OCI-LY7 (cell line): ENCODE data around the gene C8B. TPM values are rescaled to one million over a fixed set of nuclear protein-coding genes. Genes with fewer than 3 reads are reported as not detected.

Experiments
- BruUV-seq: library from RNA; stranded (reverse); fragments of 400-500 nt; replicated peaks from 2 replicates; lab custom pipeline; 2021; lab: Mats Ljungman, UMichigan
- CTCF ChIA-PET: fragments of 300-600 bp; sonication (Branson Sonifier 250); formaldehyde crosslinking; loops from one replicate; lab custom pipeline; 2022; ENCODE audit warnings: antibody characterized with exemption; ENCODE audit not compliant: unreplicated experiment; lab: Charles Lee
- POLR2A ChIA-PET: fragments of 300-600 bp; sonication (Branson Sonifier 250); formaldehyde crosslinking; loops from one replicate; lab custom pipeline; 2022; ENCODE audit warnings: antibody characterized with exemption; lab: Charles Lee
- DNase-seq: peaks from one replicate; pipeline ENCODE4 v3.0.0-alpha.2; 2015; ENCODE audit warnings: low spot score
- H2AFZ ChIP-seq: fragments of 200-600 bp; sonication (generic), shearing (Covaris generic); 2 replicates; pipeline ENCODE4 v1.6.1; 2014; ENCODE audit warnings: mild to moderate bottlenecking, antibody characterized with exemption, low read length, moderate library complexity
- H3K27ac ChIP-seq: fragments of 200-600 bp; sonication (generic); 2 replicates; pipeline ENCODE4 v1.5.1; 2014; ENCODE audit warnings: mixed run types, low read depth, mild to moderate bottlenecking, moderate library complexity, low read length, inconsistent platforms; ENCODE audit not compliant: poor library complexity, severe bottlenecking
- H3K36me3 ChIP-seq: fragments of 200-600 bp; sonication (generic); 2 replicates; pipeline ENCODE4 v1.6.1; 2014; ENCODE audit warnings: mild to moderate bottlenecking, antibody characterized with exemption, low read length, moderate library complexity, mixed read lengths; ENCODE audit not compliant: insufficient read depth
- H3K4me1 ChIP-seq: fragments of 200-600 bp; sonication (generic); 2 replicates; pipeline ENCODE4 v1.5.1; 2014; ENCODE audit warnings: mild to moderate bottlenecking, low read length; ENCODE audit not compliant: insufficient read depth, poor library complexity, severe bottlenecking
- H3K4me2 ChIP-seq: fragments of 200-600 bp; sonication (generic); 2 replicates; pipeline ENCODE4 v1.6.1; 2014; ENCODE audit warnings: mild to moderate bottlenecking, low read length
- H3K4me3 ChIP-seq: fragments of 200-600 bp; sonication (generic); 2 replicates; pipeline ENCODE4 v1.5.1; 2014; ENCODE audit warnings: mild to moderate bottlenecking, low read depth, low read length; ENCODE audit not compliant: poor library complexity, severe bottlenecking
- H3K79me2 ChIP-seq: fragments of 200-600 bp; sonication (generic); 2 replicates; pipeline ENCODE4 v1.6.1; 2016; ENCODE audit warnings: low read depth, mild to moderate bottlenecking, low read length, moderate library complexity, mixed read lengths; ENCODE audit not compliant: insufficient read depth
- H3K9me2 ChIP-seq: fragments of 200-600 bp; sonication (generic); 2 replicates; pipeline ENCODE4 v1.6.1; 2016; ENCODE audit warnings: mild to moderate bottlenecking, low read length, mixed read lengths; ENCODE audit not compliant: insufficient read depth
- H3K9me3 ChIP-seq: fragments of 200-600 bp; sonication (generic); 2 replicates; pipeline ENCODE4 v1.6.1; 2014; ENCODE audit warnings: mild to moderate bottlenecking, mixed run types, low read length, mixed read lengths
- H4K20me1 ChIP-seq: fragments of 200-600 bp; sonication (generic); 2 replicates; pipeline ENCODE4 v1.6.1; 2014; ENCODE audit warnings: mild to moderate bottlenecking, antibody characterized with exemption, low read length, moderate library complexity, mixed read lengths; ENCODE audit not compliant: insufficient read depth
- CTCF ChIP-seq: fragments of 200-600 bp; sonication (generic); conservative IDR thresholded peaks from 2 replicates; pipeline ENCODE4 v1.5.1; 2014; ENCODE audit warnings: mild to moderate bottlenecking, antibody characterized with exemption, low read length, moderate library complexity, mixed read lengths
- EZH2phosphoT487 ChIP-seq: fragments of 200-600 bp; sonication (generic); IDR thresholded peaks from 2 replicates; pipeline ENCODE4 v1.6.1; 2018; ENCODE audit warnings: low read depth, borderline replicate concordance, mild to moderate bottlenecking, mixed run types, antibody characterized with exemption, low read length, moderate library complexity, mixed read lengths
- intact Hi-C: fragments of 100-400 bp; cut with micrococcal nuclease; formaldehyde crosslinking; loops from one replicate; pipeline ENCODE4 v1.10.0; 2022; ENCODE audit not compliant: unreplicated experiment
- total RNA-seq, 2 experiments: library from RNA; depleted of rRNA in 1 of 2; stranded (reverse); fragments of >200 nt in 1 of 2; shearing (Covaris generic) in 1 of 2; gene quantifications; 2 replicates each; pipeline ENCODE4 v1.2.3, GENCODE V29; 2014 to 2022

C8B gene
- total RNA-seq, 2 experiments from 2014 or later = not detected

- DNase-seq = no peak
- H3K79me2 ChIP-seq = no peaks in the 10 kb centered on the region
- CTCF ChIA-PET = no interaction called here
- no peaks in the 10 kb centered on the region for H3K9me2 ChIP-seq
- no peaks in the 10 kb centered on the region for H3K9me3 ChIP-seq
- no peaks in the 10 kb centered on the region for H3K36me3 ChIP-seq
- H3K27ac ChIP-seq = no peak overlapping the region
- BruUV-seq = no TSS peak
- H3K4me1 ChIP-seq = no peaks in the 10 kb centered on the region
- POLR2A ChIA-PET = no interaction called here
- intact Hi-C loops = no loop called here
- H3K4me2 ChIP-seq = no peak overlapping the region
- no peak overlapping the region for H2AFZ ChIP-seq
- H4K20me1 ChIP-seq = no peaks in the 10 kb centered on the region
- no peak for TF ChIP-seq EZH2phosphoT487
- TF ChIP-seq CTCF = no peak
- H3K4me3 ChIP-seq = no peak overlapping the region
These were observed 85.0 kb downstream of the C8B start for GRCh38 chr1:56880774-56881173.

Other genes starting within 250 kb of the C8B start
- gene FYB2, start 146.6 kb downstream of the C8B start, total RNA-seq (2014; rRNA removed; shearing (Covaris generic)) = not detected in 2 replicates
- gene FYB2, start 146.6 kb downstream of the C8B start, total RNA-seq (2022) = not detected in 2 replicates
- not detected in 2 replicates for gene C8A, start 111.2 kb downstream of the C8B start, total RNA-seq (2014; rRNA removed; shearing (Covaris generic))
- gene C8A, start 111.2 kb downstream of the C8B start, total RNA-seq (2022) = not detected in 2 replicates